Measurements from ENCODE around the gene NOVA2.
A peak's percentile ranks its signal among the peaks of the same experiment; 100 is the strongest.

NOVA2 gene

DNA sequence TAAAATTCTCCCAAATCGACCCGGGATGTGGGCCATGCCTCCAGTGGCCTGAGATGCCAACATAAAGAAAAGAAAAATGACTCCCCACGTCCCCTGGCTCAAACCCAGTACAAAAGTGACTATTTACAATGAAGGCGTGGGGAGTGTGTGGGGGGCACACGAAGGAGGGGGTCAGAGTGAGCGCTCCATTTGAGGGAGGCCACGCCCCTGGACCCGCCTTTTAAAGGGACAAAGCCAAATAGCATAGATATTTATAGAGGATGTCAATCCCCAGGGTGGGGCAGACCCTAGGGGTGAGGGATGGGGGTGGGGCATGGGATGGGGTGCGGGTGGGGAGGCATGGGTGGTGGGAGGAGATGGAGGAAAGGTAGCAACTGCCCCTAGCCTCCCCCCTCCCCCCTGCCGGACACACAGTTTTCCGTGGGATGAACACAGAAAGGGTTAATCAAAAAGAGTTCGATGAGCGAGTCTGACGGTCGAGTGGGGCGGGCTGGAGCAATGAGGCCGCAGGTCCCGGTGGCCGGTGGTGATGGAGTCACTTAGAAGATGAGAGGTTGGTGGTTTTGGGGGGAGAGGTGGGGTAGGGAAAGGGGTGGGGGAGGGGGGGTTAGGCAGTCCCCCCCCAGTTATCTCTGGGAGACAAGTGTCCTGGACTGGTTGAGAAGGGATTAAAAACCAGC is 39.0 kb downstream of the NOVA2 start:
- TF ChIP-seq, protein P1, sequence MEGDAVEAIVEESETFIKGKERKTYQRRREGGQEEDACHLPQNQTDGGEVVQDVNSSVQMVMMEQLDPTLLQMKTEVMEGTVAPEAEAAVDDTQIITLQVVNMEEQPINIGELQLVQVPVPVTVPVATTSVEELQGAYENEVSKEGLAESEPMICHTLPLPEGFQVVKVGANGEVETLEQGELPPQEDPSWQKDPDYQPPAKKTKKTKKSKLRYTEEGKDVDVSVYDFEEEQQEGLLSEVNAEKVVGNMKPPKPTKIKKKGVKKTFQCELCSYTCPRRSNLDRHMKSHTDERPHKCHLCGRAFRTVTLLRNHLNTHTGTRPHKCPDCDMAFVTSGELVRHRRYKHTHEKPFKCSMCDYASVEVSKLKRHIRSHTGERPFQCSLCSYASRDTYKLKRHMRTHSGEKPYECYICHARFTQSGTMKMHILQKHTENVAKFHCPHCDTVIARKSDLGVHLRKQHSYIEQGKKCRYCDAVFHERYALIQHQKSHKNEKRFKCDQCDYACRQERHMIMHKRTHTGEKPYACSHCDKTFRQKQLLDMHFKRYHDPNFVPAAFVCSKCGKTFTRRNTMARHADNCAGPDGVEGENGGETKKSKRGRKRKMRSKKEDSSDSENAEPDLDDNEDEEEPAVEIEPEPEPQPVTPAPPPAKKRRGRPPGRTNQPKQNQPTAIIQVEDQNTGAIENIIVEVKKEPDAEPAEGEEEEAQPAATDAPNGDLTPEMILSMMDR (conservative IDR thresholded peaks at IDR 0.05; ENCODE audit: low read depth), result no peak
- ChIA-PET CTCF (no interaction called here), POLR2A (ENCODE audit: low non-redundant PET) (no interaction called here)
- H3K27ac ChIP-seq, result no peak overlapping the region
- DNase-seq (ENCODE audit: low spot score), result no peak

DNA sequence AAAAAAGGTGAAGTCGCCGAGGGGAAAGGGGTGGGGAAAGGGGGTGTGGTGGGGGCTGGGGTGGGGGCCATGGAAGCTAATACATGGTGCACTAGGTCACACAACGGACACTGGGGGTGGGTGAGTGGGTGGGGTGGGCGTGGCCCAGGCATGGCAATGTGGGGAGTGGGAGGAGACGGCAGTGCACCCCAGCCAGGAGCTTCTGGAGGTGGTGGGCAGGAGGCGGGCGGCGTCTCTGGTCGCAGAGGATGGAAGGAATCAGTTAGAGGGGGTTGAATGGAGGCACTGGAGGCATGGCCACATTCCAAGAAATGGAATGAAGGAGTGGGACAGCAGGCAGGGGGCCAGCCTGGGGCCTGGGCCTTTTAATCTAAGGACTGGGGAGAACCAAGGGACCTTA is 39.9 kb downstream of the NOVA2 start:
- ChIA-PET POLR2A (ENCODE audit: low non-redundant PET) (no interaction called here), CTCF (no interaction called here)
- DNase-seq (ENCODE audit: low spot score), result no peak
- TF ChIP-seq, protein P1 (conservative IDR thresholded peaks at IDR 0.05; ENCODE audit: low read depth), result no peak
- no peak overlapping the region for H3K27ac ChIP-seq

DNA sequence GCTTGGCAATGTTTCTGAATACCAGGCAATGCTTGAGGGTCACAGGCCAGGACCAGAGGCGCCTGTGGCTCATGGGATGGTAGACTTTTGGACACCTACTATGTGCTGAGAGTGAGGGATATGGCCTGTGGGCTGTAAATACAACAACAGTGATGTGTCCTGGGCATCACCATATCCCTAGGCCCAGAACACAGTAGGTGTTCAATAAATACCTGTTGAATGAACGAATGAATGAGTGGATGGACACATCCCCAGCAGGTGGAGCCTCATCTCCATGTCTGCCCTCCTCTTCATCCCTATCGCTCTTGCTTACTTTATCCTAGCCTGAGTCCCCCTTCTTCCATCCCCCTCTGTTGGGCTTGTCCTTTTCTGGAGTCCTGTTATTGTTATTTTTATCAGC is 42.6 kb downstream of the NOVA2 start:
- H3K27ac ChIP-seq, result no peak overlapping the region
- ChIA-PET CTCF (interaction anchor here (0.6 kb wide), 2 partner anchors 85 to 91 kb away, joined by 3 to 4 read pairs; no protein-coding TSS in a partner anchor), POLR2A (ENCODE audit: low non-redundant PET) (no interaction called here)
- DNase-seq (ENCODE audit: low spot score), result no peak
- TF ChIP-seq, protein P1 (conservative IDR thresholded peaks at IDR 0.05; ENCODE audit: low read depth), result no peak

DNA sequence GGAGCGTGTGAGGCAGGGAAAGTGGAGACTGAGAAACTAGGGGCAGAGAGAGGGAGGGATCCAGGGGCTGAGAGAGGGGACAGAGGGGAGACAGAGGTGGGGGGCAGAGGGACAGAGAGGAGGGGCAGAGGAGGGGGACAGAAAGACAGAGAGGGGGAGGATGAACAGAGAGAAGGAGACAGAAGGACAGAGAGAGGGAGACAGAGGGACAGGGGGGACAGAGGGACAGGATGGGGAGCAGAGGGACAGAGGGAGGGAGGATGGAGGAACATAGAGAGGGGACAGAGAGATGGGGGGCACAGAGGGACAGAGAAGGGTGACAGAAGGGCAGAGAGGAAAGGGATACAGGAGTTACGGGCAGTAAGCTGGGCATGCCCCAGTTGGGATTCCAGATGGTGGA is 44.4 kb downstream of the NOVA2 start:
- POLR2A ChIA-PET (ENCODE audit: low non-redundant PET), result no interaction called here

DNA sequence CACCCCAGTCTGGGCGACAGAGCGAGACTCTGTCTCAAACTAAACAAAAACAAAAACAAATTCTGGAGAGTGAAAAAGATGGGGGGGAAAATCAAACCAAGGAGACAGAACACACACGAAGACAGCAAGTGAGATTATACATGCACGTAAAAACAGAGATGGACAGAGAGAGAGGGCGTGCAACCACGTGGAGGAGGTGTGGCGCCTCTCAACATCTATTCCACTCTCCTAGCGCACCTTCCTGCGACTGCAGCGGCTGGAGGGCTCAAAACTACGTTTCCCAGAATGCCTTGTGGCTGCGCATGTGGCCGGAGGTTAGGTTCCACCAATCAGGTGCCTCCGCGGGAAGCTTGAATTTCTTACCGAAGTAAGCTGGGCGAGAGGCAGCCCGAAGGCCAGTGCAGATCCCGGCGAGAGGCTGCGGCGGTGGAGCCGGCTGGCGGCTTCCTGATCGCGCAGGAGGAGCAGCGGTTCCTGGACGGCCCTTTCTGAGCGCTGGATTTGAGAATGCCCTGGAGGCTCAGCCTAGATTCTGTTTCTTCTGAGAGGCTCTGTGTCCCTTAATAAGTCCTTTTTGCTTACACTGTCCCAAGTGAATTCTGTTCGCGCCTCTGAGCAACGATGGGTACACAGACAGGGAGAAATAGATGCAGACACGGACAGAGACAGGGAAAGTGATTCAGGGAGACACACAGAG is 46.0 kb downstream of the NOVA2 start:
- POLR2A ChIA-PET (ENCODE audit: low non-redundant PET), result no interaction called here
- H3K27ac ChIP-seq, result peak overlapping the region; percentile 57
- CTCF ChIA-PET, result interaction anchor here (0.6 to 0.7 kb wide), 6 partner anchors 9 to 899 kb away, joined by 3 to 6 read pairs (median 3); no protein-coding TSS in a partner anchor
- TF ChIP-seq, protein P1 (conservative IDR thresholded peaks at IDR 0.05; ENCODE audit: low read depth), result peak; percentile 14; the same call in 1 of the 2 replicates
- DNase-seq (ENCODE audit: low spot score), result peak; percentile 99

More for the DNA sequence above, 44.4 kb downstream of the NOVA2 start:
- TF ChIP-seq, protein P1 (conservative IDR thresholded peaks at IDR 0.05; ENCODE audit: low read depth), result no peak
- CTCF ChIA-PET, result no interaction called here
- no peak for DNase-seq (ENCODE audit: low spot score)
- H3K27ac ChIP-seq, result no peak overlapping the region

DNA sequence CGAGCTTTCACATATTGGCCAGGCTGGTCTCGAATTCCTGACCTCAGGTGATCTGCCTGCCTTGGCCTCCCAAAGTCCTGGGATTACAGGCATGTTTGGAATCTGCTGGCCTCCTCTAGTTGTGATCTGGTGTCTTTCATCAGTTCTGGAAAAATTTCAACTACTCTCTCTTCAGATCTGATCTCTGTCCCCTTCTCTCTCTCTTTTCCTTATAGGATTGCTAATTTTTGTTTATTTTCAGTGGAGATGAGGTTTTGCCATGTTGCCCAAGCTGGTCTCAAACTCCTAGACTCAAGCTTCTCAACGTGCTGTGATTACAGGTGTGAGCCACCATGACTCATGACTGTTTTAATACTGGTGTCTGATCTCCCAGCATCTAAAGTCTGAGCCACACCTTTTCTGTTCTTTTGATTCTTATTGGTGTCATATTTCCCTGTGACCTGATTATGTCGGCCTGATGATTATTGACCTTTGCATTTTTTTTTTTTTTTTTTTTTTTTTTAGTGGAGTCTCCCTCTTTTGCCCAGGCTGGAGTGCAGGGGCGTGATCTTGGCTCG is 48.7 kb downstream of the NOVA2 start:
- no peak overlapping the region for H3K27ac ChIP-seq
- POLR2A ChIA-PET (ENCODE audit: low non-redundant PET), result no interaction called here
- TF ChIP-seq, protein P1 (conservative IDR thresholded peaks at IDR 0.05; ENCODE audit: low read depth), result no peak
- DNase-seq (ENCODE audit: low spot score), result no peak
- CTCF ChIA-PET, result interaction anchor here (0.6 to 1.0 kb wide), 2 partner anchors 107 to 618 kb away, joined by 3 read pairs; no protein-coding TSS in a partner anchor

Measured in RWPE1 (cell line).